ENCODE data around the gene TMEM190.
A peak's percentile ranks its signal among the peaks of the same experiment; 100 is the strongest.
"Not testable (repeated sequence)": the region's sequence is repeated elsewhere in the genome, so short reads cannot be mapped to it uniquely, and the experiment has no call there.

TMEM190 gene

DNA sequence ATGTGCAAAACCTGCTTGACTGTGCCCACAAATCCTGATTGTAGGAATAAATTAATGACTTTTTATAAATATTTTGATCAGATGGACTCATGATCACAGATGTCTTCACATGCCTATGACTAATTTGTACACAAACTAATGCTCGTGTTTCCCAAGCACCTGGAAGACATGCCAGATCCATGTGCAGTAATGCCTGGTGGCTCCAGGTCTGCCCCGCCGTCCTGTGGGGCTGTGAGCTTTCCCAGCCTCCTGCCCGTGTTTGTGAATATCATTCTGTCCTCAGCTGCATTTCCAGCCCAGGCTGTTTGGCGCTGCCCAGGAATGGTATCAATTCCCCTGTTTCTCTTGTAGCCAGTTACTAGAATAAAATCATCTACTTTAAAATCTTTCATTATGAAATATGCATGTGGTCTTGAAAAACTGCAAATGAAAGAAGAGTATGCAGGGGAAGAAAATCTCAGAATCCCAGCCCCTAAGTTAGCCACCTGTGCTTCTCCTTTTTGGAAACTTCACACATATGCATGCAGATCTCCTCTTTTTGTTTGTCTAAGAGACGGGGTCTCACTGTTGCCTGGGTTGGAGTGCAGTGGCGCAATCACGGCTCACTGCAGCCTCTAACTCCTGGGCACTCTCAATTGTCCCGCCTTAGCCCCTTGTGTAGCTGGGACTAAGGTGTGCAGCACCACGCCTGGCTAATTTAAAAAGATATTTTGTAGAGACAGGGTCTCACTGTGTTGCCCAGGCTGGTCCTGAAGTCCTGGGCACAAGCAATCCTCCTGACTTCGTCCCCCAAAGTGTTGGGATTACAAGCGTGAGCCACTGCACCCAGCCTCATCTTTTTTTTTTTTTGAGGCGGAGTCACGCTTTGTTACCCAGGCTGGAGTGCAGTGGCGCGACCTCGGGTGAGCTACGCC is 15.3 kb downstream of the TMEM190 start:
- DNase-seq (no peak), ATAC-seq (no peak)

GRCh38 chr19:55392820-55393761 is 16.5 kb downstream of the TMEM190 start:
- DNase-seq = no peak
- ATAC-seq = no peak

DNA sequence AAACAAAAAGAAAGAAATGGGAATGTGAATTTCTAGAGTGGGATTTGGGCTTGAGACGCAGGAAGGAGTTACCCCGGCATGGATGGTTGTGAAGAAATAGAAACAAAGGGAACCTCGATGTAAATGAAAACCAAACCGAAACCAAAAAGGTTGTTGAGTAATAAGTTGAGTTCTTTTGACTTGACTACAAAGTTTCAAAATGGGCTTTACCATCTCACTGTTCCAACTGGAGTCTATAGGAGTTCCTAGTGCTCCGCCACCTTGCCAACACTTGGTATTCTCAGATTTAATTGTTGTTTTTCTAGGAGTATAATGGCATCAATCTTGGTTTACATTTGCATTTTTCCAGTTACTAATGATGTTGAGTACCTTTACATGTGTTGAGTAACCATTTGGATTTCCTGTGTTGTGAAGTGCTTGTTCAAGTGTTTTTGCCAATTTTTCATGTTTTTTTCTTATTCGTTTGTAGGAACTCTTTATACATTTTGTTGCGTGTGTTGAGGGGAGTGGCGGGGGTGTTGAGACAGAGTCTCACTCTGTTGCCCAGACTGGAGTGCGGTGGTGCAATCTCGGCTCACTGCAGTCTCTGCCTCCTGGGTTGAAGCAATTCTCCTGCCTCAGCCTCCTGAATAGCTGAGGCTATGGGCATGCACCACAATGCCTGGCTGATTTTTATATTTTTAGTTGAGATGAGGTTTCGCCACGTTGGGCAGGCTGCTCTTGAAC is 21.7 kb downstream of the TMEM190 start:
- DNase-seq (no peak), ATAC-seq (peak; percentile 41)

GRCh38 chr19:55400281-55401087 is 23.9 kb downstream of the TMEM190 start:
- DNase-seq (no peak), ATAC-seq (no peak)

DNA sequence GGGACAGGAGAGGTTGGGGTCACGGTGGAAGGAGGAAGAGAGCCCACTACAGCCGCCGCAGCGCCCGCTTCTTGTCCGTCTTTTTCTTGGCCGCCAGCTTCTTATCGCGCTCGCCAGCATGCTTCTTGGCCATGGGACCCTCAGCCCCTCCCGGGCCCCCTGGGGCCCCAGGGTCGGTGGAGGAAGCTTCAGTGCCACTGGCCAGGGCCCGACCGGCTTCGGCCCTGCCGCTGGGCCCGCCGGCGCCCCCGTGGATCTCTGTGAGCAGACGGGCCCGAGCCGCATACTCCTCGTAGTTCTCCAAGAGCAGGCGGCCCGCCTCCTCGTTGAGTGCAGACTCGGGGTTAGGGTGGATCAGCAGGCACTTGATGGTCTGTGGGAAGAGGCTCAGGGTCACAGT is 24.8 kb downstream of the TMEM190 start:
- ATAC-seq, DNase-seq: not testable (repeated sequence)

DNA sequence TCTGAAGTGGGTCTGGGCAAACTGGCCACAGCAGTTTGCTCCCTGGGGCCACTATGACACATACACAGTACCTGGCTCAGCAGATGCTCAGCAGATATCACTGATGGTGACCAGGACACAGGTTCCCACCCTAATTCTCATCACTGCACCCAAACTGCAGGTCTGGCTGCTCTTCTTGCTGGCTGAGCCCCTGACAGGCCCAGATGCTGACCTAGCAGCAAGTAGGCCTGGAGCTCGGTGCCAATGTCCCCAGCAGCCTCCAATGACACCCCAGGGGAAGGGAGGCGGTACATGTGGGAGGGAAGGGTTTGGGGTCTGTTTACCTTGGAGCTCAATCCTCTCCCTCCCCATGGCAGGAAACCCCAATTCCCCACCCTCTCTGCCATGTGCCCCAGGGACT is 25.9 kb downstream of the TMEM190 start:
- ATAC-seq = no peak
- DNase-seq = no peak

DNA sequence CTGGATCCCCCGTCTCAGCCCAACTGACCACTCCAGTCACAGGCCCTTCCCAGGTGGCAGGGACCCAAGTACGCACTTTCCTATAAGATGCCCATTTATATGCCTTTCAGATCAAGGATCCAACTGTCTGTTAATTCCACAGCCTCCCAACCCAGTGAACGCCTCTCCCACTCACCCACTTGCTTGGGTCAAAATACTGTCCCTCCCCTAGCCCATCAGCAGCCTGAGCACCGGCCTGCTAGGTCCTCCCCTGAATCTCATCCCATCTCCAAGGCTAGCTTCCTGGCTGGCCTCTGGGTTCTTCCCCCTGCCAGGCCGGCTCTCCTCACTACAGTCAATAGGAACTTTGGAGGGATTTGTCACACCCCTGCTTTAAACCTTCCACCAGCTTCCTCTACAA is 29.0 kb downstream of the TMEM190 start:
- ATAC-seq (no peak), DNase-seq (no peak)

- DNase-seq = no peak
- no peak for ATAC-seq
Observed at GRCh38 chr19:55406091-55406825, 29.6 kb downstream of the TMEM190 start.

DNA sequence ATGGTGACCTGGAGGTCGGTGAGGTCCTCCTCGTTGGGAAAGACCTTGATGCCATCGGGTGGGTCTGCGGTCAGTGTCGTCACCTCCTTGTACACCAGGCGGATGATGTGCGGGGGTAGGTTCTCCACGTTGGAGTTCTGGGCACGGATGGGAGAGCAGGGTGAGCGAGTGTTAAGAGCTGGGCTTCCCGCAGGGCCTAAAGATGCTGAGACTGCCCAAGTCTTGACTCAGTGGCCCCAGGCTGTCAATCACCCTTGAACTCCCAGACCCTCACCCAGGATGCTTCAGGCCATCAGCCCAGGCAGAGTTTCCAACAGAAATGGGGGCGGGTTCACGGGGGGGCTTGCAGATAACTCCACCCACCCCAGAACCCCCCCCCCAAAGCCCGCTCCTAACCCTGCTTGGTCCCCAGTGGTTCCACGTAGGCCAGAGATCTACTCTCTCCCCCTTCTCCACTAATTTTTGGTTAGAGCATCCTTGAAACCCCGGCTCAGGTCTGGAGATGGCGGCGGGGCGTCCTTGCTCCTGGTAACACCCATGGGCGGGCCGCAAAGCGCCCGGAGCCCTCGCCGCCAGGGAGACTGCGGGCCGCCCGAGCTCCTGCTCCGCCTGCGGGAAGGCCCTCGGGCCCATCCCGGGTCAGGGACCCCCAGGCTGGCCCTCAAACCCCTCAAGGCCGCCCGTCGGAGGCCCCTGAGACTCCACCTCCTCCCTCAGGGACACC is 30.4 kb downstream of the TMEM190 start:
- ATAC-seq = no peak
- DNase-seq = peak; percentile 42

DNA sequence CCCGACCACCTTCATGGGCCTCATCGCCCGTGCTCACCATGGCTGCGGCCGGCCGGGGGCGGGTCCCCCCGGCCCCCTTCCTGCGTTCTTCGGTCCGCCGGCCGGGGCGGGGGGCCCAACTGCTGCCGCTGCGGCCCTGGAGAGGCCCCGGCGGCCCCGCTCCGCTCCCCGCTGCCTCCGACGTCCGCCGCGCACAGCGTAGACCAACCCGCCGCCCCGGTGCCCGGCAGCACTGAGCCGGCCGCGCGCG is 30.8 kb downstream of the TMEM190 start, which contains the start of gene UBE2S:
TSS of gene UBE2S (minus strand) at position 239 of the 250 bp plus-strand sequence. CDS start at position 40, 199 bp downstream.
- ATAC-seq, DNase-seq: not testable (repeated sequence)

DNA sequence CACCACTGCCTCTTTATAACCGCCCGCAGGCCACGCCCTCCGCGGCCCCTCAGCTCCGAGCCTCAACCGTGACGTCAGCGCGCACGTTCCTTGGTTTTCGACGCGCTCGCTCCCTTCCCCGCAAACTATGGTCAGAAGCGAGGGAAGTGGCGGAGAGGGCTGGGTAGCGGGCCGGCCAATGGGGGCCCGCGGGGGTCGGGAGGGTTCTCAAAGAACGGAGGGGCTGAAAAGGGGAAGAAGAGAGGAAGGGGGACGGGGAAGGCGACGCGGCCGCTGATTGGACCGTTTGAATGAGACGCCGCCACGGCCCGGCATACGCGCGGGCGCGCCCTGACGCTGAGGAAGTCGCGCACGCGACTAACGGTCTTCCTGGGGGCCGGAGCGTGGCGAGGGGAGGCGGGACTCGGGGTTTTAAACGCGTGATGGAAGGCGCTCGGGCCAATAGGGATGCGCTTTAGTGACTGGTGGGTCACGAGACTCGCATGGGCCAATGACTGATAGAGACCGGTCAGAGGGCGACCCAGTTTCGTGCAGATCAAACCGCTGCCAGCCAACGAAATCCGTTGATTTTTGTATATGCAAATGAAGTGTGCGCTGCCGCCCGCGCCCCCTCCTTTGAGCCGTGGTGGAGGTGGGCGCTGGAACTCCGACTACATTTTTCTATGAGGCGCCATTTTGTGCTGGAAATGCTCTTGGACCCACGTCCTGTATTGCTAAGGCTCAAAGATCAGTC is 31.3 kb downstream of the TMEM190 start:
- ATAC-seq (peak; percentile 96), DNase-seq (peak; percentile 95)

DNA sequence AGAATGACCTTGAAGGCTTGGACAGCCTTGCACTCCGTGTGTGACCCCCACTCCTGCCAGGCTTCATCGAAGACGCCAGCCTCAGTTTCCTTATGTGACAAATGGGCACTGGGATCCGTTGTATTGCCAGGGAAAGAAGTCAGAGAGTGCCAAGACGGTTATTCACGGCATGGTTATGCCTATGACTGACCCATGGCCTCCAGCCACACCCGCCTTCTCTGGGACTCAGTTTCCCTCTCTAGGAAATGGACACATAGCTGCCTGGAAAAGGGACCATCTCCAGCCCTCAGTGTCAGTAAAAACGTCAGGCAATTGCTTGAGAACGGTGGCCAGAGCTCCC is 31.9 kb downstream of the TMEM190 start:
- no peak for ATAC-seq
- DNase-seq = no peak

DNA sequence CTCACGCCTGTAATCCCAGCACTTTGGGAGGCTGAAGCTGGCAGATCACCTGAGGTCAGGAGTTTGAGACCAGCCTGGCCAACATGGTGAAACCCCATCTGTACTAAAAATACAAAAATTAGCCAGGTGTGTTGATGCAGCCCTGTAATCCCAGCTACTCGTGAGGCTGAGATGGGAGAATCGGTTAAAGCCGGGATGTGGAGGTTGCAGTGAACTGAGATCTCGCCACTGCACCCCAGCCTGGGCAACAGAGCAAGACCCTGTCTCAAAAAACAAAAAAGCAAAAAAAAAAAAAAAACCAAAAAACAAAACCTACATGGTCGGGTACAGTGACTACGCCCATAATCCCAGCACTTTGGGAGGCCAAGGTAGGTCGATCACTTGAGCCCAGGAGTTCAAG is 32.6 kb downstream of the TMEM190 start:
- not testable (repeated sequence) for ATAC-seq

GRCh38 chr19:55410168-55410567 is 33.5 kb downstream of the TMEM190 start:
- no peak for ATAC-seq
- DNase-seq = no peak

More for the DNA sequence above, 32.6 kb downstream of the TMEM190 start:
- not testable (repeated sequence) for DNase-seq

DNA sequence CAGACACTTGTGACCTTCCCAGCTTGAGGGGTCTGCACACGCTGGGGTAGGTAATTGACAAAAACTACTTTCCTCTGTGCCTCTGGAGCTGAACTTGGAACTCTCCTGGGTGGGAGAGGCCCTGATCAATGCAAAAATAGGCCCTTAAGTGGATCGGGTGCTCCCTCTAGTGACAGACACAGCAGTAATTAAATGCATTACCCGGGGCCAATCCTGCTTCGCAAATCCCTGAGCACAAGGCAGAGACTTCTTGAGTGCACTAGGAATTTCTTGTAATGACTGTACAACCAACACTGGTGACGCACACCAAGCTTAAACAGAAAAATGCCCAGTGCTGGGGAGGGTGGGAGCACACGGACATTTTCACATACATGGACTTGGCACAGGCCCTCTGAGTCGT is 41.6 kb downstream of the TMEM190 start:
- ATAC-seq (peak; percentile 65), DNase-seq (peak; percentile 58)

GRCh38 chr19:55419103-55419502 is 42.5 kb downstream of the TMEM190 start:
- DNase-seq = no peak
- no peak for ATAC-seq

DNA sequence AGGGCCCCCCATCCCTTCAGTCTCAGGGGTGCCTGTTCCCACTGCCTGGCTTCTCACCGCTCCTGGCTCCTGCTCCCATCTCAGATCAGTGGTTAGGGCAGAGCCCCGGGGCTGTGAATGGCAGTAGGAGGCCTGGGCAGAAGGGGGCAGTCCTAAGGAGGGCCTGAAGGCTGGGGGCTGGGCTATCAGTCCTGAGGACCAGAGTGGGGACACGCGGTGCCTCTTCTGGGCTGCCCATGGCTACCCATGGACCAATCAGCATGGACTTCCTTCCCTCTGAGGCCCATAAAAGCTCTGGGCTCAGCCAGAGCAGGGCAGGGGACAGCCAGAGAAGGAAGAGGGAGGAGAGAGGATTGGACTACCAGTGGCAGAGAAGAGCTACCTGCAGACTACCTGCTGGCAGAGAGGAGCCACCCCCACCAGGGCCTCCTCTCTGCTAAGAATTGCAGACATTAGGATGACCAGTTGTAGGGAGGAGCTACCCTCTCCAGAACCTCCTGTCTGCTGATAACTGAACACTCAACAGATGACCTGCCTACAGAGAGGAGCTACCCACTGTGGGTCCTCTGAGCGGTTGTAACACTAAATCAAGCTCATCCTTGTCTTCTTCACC is 43.1 kb downstream of the TMEM190 start:
- DNase-seq (no peak), ATAC-seq (no peak)

DNA sequence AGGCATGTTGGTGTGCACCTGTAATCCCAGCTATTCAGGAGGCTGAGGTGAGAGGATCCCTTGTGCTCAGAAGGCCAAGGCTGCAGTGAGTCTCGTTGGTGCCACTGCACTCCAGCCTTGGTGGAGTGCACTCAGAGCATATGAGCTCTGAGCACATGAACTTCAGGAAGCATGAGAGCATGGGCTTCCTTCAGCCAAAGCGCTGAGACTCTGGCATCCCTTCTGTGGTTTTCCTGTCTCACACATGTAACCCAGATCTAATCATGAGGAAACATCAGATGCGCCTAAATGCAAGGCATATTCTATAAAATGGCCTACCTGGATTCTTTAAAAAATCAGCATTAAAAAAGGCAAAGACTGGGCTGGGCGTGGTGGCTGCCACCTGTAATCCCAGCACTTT is 44.7 kb downstream of the TMEM190 start:
- not testable (repeated sequence) for ATAC-seq, DNase-seq
